T-helper 2 cell treated with Interferon-gamma antibody and Interleukin-4, amounts not matched to agents 5 μg/mL and 100 μg/mL, for 36 hours (primary cell): ENCODE data around the gene CFAP54.
"Not testable (repeated sequence)": the region's sequence is repeated elsewhere in the genome, so short reads cannot be mapped to it uniquely, and the experiment has no call there.

ENCODE experiments used
- DNase-seq: peaks from one replicate; pipeline ENCODE4 v3.0.0; 2021; ENCODE audit warnings: low spot score
- H3K27ac Mint-ChIP-seq: one replicate; pipeline ENCODE4 v1.8.0; 2021; ENCODE audit warnings: mild to moderate bottlenecking, mixed read lengths
- H3K27me3 Mint-ChIP-seq: one replicate; pipeline ENCODE4 v1.8.0; 2021; ENCODE audit warnings: low read depth, mixed read lengths
- H3K36me3 Mint-ChIP-seq: one replicate; pipeline ENCODE4 v1.8.0; 2021; ENCODE audit warnings: low read depth, mixed read lengths
- H3K4me1 Mint-ChIP-seq: one replicate; pipeline ENCODE4 v1.8.0; 2021; ENCODE audit warnings: low read depth, mixed read lengths
- H3K4me3 Mint-ChIP-seq: one replicate; pipeline ENCODE4 v1.8.0; 2022; ENCODE audit warnings: mild to moderate bottlenecking, moderate library complexity, mixed read lengths
- H3K9me3 Mint-ChIP-seq: one replicate; pipeline ENCODE4 v1.8.0; 2021; ENCODE audit warnings: mixed read lengths

Gene CFAP54

DNA sequence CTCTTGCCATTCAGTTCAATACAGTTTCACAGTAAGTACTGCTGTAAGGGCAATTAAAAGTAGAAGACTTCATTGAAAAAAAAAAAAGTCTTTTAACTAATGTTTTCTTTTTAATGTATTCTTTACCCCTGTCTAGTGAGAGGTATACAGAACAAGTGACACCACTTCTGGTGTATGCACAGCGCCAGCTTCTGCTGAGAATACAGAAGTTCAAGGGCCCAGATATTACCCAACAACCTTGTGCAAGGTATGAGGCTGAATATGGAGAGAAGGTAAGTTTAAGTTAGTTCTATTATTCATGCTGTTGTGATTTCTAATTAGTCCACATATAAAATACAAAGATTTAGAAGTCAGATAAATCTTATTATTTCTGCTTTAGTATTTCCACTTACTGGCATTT lies 168.7 kb downstream of the CFAP54 start:
- H3K4me3 Mint-ChIP-seq, result no peak overlapping the region
- no peaks in the 10 kb centered on the region for H3K27me3 Mint-ChIP-seq
- H3K36me3 Mint-ChIP-seq, result no peaks in the 10 kb centered on the region
- no peak for DNase-seq
- H3K4me1 Mint-ChIP-seq, result no peaks in the 10 kb centered on the region
- no peaks in the 10 kb centered on the region for H3K9me3 Mint-ChIP-seq
- no peak overlapping the region for H3K27ac Mint-ChIP-seq

DNA sequence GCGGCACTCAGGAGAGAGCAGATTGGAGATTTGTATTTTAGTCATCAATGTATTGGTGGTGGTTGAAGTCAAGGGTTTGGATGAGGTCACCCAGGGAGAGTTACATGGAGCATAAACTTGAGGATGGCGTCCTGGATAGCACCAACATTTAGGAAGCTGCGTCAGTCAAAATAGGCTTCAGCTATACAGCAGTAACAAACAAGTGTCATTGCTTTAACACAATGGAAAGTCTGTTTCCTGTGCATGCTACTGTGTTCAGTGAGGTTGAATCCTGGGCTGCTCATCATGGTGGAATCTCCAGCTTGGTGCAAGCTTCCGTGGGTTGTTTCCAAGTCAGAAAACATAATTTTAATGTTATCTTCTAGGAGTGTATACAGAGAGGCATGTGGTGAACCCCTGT lies 180.4 kb downstream of the CFAP54 start:
- H3K4me1 Mint-ChIP-seq, result no peaks in the 10 kb centered on the region
- no peak for DNase-seq
- no peaks in the 10 kb centered on the region for H3K27me3 Mint-ChIP-seq
- no peak overlapping the region for H3K27ac Mint-ChIP-seq
- H3K4me3 Mint-ChIP-seq, result no peak overlapping the region
- H3K9me3 Mint-ChIP-seq, result no peaks in the 10 kb centered on the region
- no peaks in the 10 kb centered on the region for H3K36me3 Mint-ChIP-seq

DNA sequence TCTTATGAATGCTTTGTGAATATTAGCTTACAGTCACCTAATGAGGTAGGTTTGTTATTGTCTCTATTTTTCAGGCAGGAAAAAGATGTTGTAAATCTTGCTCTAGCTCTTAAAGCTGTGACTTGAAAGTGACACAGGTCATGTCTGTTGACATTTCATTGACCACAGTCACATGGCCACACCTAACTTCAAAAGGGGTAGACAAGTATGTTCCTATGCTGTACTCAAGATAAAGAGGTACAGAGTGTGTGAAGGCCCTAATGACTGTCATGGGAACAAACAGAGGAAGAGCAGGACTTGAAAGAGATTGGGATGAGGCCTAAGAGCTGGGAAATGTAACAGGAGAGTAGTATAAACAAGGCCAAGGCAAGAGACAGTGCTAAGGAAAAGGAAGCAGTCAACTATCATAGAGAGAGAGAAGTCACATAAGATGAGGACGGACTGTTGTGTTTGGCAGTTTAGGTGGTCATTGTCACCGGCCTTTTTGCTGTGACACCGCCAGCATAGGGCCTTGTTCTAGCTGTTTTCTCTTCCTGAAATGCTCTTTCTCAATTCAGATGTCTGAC lies 181.0 kb downstream of the CFAP54 start:
- DNase-seq, result no peak
- no peak overlapping the region for H3K4me3 Mint-ChIP-seq
- no peaks in the 10 kb centered on the region for H3K4me1 Mint-ChIP-seq
- no peaks in the 10 kb centered on the region for H3K9me3 Mint-ChIP-seq
- no peaks in the 10 kb centered on the region for H3K36me3 Mint-ChIP-seq
- H3K27ac Mint-ChIP-seq, result no peak overlapping the region
- no peaks in the 10 kb centered on the region for H3K27me3 Mint-ChIP-seq

DNA sequence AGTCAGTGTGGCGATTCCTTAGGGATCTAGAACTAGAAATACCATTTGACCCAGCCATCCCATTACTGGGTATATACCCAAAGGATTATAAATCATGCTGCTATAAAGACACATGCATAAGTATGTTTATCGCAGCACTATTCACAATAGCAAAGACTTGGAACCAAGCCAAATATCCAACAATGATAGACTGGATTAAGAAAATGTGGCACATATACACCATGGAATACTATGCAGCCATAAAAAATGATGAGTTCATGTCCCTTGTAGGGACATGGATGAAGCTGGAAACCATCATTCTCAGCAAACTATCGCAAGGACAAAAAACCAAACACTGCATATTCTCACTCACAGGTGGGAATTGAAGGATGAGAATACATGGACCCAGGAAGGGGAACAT lies 186.1 kb downstream of the CFAP54 start:
- H3K36me3 Mint-ChIP-seq, DNase-seq, H3K27ac Mint-ChIP-seq, H3K4me3 Mint-ChIP-seq, H3K9me3 Mint-ChIP-seq, H3K4me1 Mint-ChIP-seq, H3K27me3 Mint-ChIP-seq: not testable (repeated sequence)

DNA sequence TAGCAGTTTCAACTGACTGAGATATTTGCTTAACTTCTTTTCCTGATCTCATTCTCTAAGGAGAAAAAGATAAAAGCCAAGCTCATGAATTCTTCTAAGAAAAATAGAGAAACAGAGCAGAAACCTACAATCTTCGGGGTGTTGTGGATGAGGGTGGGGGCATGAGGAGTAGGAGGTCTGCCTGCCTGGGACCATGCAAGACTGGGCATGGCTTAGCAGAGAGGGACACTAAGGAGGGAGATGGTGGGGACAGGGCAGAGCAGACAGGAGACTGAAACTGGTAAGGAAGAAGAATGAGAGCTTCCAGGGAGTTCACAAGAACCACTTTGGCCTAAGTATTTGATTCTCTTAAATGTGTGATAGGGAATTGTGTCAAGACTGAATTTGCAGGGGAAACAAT lies 188.0 kb downstream of the CFAP54 start:
- Mint-ChIP-seq H3K36me3 (no peaks in the 10 kb centered on the region), H3K4me3 (no peak overlapping the region), H3K27me3 (peaks cover 3% of the 10 kb centered on the region), H3K27ac (no peak overlapping the region), H3K4me1 (no peaks in the 10 kb centered on the region), H3K9me3 (no peaks in the 10 kb centered on the region)
- DNase-seq, result no peak

DNA sequence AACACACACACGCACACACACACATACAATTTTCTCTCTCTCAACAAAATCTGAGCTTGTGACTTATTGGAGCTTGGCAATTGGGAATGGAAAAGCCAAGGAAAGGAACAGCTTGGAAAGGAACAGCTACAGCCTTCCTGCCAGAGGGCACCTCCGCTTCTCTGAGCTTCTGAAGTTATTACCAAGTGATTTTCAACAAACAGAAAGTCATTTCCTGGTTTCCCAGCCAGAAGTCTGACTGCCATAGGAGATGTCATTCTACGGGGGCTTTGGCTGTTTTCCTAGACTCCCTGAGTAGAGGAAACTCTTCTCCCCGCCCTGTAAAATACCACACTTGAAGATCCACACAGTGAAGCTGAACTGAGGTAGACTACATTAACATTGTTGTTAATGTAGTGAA lies 198.3 kb downstream of the CFAP54 start:
- Mint-ChIP-seq H3K27ac (no peak overlapping the region), H3K4me1 (no peaks in the 10 kb centered on the region), H3K9me3 (no peaks in the 10 kb centered on the region), H3K4me3 (no peak overlapping the region), H3K36me3 (no peaks in the 10 kb centered on the region), H3K27me3 (peaks cover 4% of the 10 kb centered on the region)
- DNase-seq, result no peak

DNA sequence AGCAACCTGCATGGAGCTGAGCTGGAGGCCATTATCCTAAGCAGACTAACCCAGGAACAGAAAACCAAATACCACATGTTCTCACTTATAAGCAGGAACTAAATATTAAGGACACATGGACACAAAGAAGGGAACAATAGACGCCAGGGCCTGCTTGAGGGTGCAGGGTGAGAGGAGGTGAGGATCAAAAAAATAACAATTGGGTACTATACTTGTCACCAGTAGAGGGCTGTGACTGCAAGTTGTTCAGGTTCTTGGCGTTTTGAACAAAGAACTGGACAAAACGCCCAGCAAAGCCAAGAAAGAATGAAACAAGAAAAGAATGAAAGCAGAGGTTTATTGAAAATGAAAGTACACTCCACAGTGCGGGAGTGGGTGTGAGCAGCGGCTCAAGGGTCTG lies 209.1 kb downstream of the CFAP54 start:
- no peak overlapping the region for H3K27ac Mint-ChIP-seq
- no peaks in the 10 kb centered on the region for H3K9me3 Mint-ChIP-seq
- no peaks in the 10 kb centered on the region for H3K36me3 Mint-ChIP-seq
- no peak for DNase-seq
- H3K4me3 Mint-ChIP-seq, result no peak overlapping the region
- H3K4me1 Mint-ChIP-seq, result no peaks in the 10 kb centered on the region
- peaks cover 7% of the 10 kb centered on the region for H3K27me3 Mint-ChIP-seq

DNA sequence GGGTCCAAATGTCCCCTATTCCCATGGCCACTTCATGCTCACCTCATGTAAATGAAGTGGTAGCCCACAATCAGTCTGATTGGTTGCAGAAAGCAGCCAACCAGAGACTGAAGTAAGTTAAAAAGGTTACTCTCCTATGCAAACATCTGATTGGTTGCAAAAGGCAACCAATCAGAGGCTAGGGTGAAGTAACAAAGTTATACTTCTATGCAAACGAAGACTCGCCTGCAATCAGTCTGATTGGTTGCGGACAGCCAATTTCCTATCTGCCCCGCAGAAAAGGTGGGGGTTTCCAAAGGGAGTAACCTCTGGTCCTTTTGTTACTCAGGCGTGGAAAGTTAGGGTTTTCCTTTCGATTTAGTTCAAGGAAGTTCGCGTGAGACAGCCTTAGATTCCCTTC lies 209.6 kb downstream of the CFAP54 start:
- no peaks in the 10 kb centered on the region for H3K9me3 Mint-ChIP-seq
- H3K27me3 Mint-ChIP-seq, result peaks cover 7% of the 10 kb centered on the region
- no peaks in the 10 kb centered on the region for H3K4me1 Mint-ChIP-seq
- no peaks in the 10 kb centered on the region for H3K36me3 Mint-ChIP-seq
- H3K4me3 Mint-ChIP-seq, result no peak overlapping the region
- H3K27ac Mint-ChIP-seq, result no peak overlapping the region
- no peak for DNase-seq

DNA sequence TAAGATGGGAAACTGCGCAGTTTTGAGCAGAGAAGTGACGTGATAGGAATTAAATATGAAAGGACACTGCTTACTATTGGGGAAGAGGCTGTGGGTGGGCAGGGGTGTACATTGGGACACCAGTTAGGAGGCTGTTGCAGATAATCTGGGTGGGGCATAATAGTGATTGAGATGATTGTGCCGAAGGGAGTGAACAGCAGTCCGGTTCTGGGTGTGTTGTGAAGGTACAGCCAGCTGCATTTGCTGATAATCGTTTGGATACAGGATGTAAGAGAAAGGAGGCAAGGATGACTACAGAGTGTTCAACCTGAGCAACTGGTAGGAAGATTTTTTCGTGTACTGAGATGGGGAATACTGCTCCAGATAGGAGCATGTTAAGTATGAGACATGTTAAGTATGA lies 212.5 kb downstream of the CFAP54 start:
- H3K27ac Mint-ChIP-seq, result no peak overlapping the region
- H3K27me3 Mint-ChIP-seq, result peaks cover 7% of the 10 kb centered on the region
- no peaks in the 10 kb centered on the region for H3K4me1 Mint-ChIP-seq
- no peak for DNase-seq
- H3K9me3 Mint-ChIP-seq, result no peaks in the 10 kb centered on the region
- H3K36me3 Mint-ChIP-seq, result no peaks in the 10 kb centered on the region
- H3K4me3 Mint-ChIP-seq, result no peak overlapping the region

DNA sequence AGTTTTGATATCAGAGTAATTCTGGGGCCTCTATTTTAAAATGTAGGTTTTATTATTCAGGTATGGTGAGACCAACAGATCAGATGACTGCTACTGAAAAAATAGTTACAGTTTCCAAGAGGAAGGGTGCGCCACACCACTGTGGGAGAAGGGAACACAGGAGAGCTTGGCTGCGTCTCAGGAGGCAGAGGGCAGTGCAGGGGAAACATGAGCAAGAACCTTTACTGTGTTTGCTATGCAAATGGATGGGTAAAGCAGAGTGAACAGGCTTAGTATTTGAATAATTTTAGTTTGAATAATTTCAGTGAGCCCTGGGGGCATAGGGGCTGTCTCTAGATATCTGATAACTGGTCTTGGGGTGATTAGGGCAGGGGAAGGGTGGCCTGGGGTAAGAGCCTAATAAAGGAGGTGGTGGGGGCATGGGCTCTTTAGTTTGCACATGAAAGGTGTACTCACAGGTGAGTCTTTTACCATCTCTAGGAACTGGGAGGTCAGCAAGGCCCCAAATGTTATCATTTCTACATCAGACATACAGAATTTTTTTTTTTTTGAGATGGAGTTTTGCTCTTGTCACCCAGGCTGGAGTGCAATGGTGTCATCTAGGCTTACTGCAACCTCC lies 220.9 kb downstream of the CFAP54 start:
- Mint-ChIP-seq H3K9me3 (no peaks in the 10 kb centered on the region), H3K36me3 (no peaks in the 10 kb centered on the region), H3K4me1 (no peaks in the 10 kb centered on the region), H3K27ac (no peak overlapping the region), H3K4me3 (no peak overlapping the region), H3K27me3 (peaks cover 5% of the 10 kb centered on the region)
- DNase-seq, result no peak

DNA sequence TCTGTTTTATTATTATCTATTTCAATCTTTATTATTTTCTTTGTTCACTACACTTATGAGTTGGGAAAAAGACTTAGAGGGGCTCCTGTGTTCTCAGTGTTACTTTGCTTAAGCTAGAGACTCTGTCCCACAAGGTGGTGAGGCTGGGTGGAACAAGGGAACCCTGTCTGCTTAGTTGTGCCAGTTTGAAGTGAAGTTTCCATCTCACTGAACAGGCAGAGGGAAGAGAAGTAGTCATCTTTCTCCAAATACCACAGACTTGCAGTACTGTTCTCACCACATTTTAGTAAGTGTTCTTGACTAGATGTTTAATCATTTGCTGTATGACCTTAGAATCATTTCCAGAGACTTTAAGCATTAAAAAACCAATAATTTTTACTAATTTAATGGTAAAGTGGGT lies 222.0 kb downstream of the CFAP54 start:
- H3K4me1 Mint-ChIP-seq, result no peaks in the 10 kb centered on the region
- H3K27me3 Mint-ChIP-seq, result peaks cover 5% of the 10 kb centered on the region
- H3K36me3 Mint-ChIP-seq, result no peaks in the 10 kb centered on the region
- DNase-seq, result no peak
- no peak overlapping the region for H3K27ac Mint-ChIP-seq
- no peak overlapping the region for H3K4me3 Mint-ChIP-seq
- H3K9me3 Mint-ChIP-seq, result no peaks in the 10 kb centered on the region

DNA sequence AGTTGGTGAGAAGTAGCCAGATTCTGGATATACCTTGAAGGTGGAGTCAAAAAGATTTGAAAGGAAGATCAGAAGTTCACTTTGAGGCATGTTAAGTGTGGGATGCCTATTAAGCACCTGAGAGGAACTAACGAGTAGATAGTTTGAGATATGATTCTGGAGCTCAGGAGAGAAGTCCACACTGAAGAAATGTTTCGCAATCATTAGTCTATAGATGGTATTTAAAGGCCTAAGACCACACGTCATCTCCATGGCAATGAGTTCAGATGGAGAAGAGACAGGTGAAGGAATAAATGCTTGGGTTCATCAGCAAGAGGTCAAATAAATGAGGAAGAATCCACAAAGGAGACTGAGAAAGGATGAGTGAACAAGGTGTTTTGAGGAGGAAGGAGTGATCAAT lies 224.8 kb downstream of the CFAP54 start:
- Mint-ChIP-seq H3K9me3 (no peaks in the 10 kb centered on the region), H3K4me3 (no peak overlapping the region), H3K27ac (no peak overlapping the region), H3K27me3 (peaks cover 5% of the 10 kb centered on the region), H3K4me1 (no peaks in the 10 kb centered on the region), H3K36me3 (no peaks in the 10 kb centered on the region)
- DNase-seq, result no peak

DNA sequence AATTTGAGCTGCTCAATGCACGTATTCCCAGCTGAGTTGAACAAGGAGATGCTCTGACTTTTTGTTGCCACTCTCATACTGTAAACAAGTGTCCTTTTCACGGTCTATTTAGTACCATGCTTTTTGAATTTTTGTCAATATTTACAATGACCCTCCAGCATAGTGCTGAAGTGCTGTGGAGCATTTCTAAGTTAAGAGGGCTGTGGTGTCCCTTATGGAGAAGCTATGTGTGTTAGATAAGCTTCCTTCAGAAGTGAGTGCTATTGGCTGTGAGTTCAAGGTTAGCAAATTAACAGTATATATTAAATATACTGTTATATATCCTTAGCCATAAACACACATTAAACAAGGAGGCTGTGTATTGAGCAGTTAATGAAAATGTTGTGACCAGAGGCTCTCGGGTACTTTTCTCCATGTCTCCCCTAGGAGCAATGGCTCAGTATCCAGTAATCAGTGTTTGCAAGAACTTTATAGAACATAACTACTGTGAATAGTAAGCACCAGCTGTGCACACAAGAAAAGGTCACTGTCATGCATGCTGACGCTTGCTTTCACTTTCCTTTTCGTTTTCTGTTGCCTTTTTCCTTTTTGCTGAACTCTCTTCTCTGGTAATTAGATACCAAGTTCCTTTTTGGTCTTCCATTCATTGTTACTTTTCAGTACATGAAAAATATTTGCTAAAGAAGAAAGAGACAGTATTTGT lies 230.4 kb downstream of the CFAP54 start:
- Mint-ChIP-seq H3K4me3 (peak overlapping the region; percentile 90), H3K27me3 (no peaks in the 10 kb centered on the region), H3K4me1 (peaks cover 10% of the 10 kb centered on the region), H3K27ac (peak overlapping the region; percentile 94), H3K9me3 (no peaks in the 10 kb centered on the region), H3K36me3 (no peaks in the 10 kb centered on the region)
- no peak for DNase-seq

DNA sequence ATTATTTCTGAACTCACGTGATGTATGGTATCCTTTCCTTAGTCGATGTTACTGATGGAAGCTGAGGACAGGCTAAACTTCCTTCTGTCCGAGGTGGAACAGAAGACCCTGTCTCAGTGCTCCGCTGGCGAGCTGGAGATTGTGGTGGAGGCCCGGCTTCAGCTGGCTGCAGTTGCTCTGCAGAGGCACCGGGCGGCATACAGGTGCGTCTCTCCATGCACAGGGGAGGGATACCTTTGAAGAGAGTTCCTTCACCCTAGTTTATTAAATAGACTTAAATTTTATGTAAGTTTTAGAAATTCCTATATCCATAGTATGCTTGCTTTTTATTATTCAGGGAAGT lies 231.0 kb downstream of the CFAP54 start:
- H3K9me3 Mint-ChIP-seq, result no peaks in the 10 kb centered on the region
- H3K4me3 Mint-ChIP-seq, result peak overlapping the region; percentile 90
- peaks cover 10% of the 10 kb centered on the region for H3K4me1 Mint-ChIP-seq
- no peaks in the 10 kb centered on the region for H3K27me3 Mint-ChIP-seq
- H3K27ac Mint-ChIP-seq, result peak overlapping the region; percentile 94
- H3K36me3 Mint-ChIP-seq, result no peaks in the 10 kb centered on the region
- no peak for DNase-seq

DNA sequence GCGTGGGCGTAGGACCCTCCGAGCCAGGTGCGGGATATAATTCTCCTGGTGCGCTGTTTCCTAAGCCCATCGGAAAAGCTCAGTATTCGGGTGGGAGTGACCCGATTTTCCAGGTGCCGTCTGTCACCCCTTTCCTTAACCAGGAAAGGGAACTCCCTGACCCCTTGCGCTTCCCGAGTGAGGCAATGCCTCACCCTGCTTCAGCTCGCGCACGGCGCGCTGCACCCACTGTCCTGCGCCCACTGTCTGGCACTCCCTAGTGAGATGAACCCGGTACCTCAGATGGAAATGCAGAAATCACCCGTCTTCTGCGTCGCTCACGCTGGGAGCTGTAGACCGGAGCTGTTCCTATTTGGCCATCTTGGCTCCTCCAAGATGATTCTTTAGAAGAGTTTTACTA lies 240.1 kb downstream of the CFAP54 start:
- H3K9me3 Mint-ChIP-seq, H3K27me3 Mint-ChIP-seq, DNase-seq, H3K27ac Mint-ChIP-seq, H3K4me3 Mint-ChIP-seq, H3K36me3 Mint-ChIP-seq, H3K4me1 Mint-ChIP-seq: not testable (repeated sequence)
